EH (cell line): ENCODE results near the gene GH1.
"Not testable (repeated sequence)": the region's sequence is repeated elsewhere in the genome, so short reads cannot be mapped to it uniquely, and the experiment has no call there.

Experiments used
- DNase-seq: peaks from one replicate; pipeline ENCODE4 v3.0.0-alpha.2; 2015; ENCODE audit warnings: low read depth

Gene GH1

GRCh38 chr17:63926164-63926563 is 7.5 kb upstream of the GH1 start:
- DNase-seq, result no peak

DNA sequence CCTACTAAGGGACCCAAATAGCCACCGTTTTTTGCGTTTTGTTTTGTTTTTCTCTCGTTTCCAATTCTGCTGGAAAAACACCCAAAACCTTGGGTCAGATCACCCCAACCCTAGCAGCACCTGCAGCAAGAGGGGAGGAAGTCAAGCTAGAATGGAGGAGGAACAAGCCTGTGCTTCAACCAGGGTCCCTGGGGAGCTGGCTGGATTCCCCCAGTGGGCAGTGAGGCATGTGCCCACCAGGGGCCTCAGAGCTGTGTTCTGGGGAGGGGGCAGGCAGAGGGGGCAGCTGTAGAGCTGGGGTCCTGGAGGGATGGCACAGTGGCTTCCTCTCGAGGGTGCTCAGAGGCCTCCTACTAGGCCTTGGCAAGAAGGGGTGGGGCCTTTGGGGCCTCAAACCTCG is 7.0 kb upstream of the GH1 start:
- DNase-seq, result no peak

DNA sequence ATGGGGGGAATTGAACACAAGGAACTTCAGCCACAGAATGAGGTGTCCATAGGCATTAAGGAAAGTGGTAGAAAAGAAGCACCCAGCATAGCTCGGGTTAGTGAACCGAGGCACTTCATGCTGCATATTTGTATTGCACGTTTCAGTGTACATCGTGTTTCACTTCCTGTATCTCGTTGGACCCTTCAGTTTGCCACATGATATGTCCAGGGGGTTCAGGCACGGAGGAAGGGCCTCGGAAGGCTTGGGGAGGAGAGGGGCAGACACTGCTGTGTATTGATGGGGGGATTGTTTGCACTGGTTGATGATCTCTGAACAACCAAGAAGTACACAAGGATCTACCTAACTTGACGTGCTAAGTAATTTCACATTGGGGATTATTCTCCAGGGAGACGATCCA is 3.8 kb upstream of the GH1 start:
- DNase-seq, result not testable (repeated sequence)

DNA sequence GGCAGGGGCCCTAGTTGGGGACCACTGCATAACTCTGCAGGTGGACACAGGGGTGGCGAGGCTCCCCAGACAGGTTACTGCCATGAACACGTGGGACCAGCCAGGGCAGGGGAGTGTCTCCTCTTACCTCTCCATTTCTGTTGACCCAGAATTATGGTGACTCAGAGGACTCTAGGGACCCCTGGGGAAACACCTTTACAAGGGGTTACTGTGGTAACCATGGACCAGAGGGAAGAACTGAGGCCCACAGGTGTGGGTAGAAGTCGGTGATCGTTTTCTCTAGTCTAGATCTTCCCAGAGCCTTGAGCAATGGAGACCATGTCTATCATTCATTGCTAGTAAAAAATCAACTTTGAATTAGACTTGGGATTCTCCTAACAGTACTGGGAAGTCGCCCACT is 2.1 kb upstream of the GH1 start:
- not testable (repeated sequence) for DNase-seq

- not testable (repeated sequence) for DNase-seq
These were observed 1.4 kb upstream of the GH1 start for GRCh38 chr17:63920050-63920449.

GRCh38 chr17:63919311-63919723 is 678 bp upstream of the GH1 start:
- DNase-seq, result peak; percentile 66

DNA sequence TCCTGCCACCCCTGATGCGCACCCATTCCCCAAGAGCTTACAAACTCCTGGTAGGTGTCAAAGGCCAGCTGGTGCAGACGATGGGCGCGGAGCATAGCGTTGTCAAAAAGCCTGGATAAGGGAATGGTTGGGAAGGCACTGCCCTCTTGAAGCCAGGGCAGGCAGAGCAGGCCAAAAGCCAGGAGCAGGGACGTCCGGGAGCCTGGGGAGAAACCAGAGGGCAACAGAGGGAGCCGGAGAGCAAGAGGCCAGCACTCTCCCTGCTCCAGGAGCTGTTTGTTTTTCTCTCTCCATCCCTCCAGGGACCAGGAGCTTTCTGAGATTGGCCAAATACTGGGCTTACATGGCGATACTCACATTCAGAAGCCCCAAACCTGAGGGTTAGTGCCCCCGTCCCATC is 334 bp downstream of the GH1 start:
- no peak for DNase-seq

DNA sequence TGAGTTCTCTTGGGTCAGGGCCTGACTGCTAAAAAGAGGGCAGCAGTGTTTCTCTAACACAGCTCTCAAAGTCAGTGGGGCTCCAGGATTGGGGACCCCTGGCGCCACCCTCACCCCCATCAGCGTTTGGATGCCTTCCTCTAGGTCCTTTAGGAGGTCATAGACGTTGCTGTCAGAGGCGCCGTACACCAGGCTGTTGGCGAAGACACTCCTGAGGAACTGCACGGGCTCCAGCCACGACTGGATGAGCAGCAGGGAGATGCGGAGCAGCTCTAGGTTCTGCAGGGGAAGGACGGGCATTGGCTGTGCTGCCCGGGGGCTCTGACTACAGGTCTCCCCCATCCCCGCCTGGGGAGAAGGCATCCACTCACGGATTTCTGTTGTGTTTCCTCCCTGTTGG is 993 bp downstream of the GH1 start:
- DNase-seq, result no peak

GRCh38 chr17:63917206-63917605 is 1.4 kb downstream of the GH1 start:
- DNase-seq, result not testable (repeated sequence)

DNA sequence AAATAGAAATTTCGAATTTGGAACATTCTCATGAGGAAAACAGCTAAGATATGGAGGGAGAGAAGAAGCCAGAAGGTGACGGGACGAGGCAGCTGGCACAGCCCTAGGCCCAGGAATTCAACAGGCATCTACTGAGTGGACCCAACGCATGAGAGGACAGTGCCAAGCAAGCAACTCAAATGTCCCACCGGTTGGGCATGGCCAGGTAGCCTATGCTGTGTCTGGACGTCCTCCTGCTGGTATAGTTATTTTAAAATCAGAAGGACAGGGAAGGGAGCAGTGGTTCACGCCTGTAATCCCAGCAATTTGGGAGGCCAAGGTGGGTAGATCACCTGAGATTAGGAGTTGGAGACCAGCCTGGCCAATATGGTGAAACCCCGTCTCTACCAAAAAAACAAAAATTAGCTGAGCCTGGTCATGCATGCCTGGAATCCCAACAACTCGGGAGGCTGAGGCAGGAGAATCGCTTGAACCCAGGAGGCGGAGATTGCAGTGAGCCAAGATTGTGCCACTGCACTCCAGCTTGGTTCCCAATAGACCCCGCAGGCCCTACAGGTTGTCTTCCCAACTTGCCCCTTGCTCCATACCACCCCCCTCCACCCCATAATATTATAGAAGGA is 2.0 kb downstream of the GH1 start:
- no peak for DNase-seq

DNA sequence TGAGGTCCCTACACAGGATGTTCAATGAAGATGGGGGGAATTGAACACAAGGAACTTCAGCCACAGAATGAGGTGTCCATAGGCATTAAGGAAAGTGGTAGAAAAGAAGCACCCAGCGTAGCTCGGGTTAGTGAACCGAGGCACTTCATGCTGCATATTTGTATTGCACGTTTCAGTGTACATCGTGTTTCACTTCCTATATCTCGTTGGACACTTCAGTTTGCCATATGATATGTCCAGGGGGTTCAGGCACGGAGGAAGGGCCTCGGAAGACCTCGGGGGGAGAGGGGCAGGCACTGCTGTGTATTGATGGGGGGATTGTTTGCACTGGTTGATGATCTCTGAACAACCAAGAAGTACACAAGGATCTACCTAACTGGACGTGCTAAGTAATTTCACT is 2.9 kb downstream of the GH1 start:
- not testable (repeated sequence) for DNase-seq

DNA sequence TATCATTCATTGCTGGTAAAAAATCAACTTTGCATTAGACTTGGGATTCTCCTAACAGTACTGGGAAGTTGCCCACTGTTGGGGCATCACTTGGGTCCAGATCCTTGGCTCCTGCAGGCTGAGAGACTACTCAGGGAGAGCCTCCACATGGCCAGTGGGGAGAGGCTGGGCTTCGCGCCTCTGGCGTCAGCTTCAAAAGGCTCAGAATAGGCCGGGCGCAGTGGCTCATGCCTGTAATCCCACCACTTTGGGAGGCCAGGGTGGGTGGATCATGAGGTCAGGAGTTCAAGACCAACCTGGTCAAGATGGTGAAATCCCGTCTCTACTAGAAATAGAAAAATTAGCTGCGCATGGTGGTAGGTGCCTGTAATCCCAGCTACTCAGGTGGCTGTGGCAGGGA is 4.2 kb downstream of the GH1 start:
- DNase-seq, result no peak

DNA sequence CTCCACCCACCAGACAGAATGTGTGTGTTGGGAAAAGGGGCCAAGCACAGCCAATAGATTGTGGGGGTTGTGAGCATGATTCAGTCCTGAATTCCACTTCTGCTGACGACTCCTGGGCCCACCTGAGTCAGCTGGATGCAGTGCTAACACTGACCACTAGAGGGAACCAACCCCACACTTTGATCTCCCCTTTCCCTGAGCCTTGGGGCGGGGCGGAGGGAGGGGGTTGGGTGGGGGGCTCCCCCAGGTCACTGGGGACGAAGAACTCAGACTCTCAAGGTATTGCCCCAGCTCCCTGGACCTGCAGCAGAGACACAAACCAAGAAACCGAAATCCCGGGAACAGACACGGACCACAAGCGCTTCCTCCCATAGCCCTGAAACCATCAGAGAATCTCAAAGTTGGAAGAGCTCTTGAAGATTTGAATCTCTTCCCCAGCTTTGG is 7.0 kb downstream of the GH1 start:
- DNase-seq, result peak; percentile 46

DNA sequence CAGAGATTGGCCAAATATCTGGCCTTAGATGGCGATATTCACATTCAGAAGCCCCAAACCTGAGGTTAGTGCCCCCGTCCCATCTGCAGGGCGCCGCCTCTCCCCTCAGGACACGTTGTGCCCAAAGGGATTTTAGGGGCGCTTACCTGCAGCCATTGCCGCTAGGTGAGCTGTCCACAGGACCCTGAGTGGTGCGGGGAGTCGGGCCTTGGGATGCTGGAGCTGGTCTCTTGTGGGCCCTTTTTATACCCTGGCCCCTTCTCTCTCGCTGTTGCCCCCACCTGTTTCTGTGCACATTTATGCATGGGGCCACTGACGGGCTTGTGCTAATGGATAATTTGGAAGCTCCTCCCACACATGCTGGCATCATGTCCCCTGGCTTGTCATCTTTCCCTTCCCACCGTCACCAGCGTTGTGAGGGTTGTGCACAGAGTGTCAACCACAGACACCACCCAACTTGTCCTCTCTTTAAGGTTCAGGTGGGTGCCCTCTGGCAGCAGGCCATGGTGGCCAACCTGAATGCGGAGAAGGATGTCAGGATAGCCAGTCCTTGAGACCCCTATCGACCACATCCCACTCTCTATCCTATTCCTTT is 7.5 kb downstream of the GH1 start, which contains the start of gene CSHL1:
Gene CSHL1, minus strand, starts transcription at position 218 of the 595 bp plus-strand sequence. Its CDS starts 62 bp downstream, at position 156.
- DNase-seq, result no peak

DNA sequence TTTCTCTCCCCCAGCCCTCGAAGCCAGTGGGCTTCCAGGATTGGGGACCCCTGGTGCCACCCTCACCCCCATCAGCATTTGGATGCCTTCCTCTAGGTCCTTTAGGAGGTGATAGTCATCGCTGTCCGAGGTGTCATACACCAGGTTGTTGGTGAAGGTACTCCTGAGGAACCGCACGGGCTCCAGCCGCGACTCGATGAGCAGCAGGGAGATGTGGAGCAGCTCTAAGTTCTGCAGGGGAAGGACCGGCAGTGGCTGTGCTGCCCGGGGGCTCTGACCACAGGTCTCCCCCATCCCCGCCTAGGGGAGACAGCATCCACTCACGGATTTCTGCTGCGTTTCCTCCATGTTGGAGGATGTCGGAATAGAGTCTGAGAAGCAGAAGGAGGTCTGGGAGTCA is 8.5 kb downstream of the GH1 start:
- DNase-seq, result no peak

DNA sequence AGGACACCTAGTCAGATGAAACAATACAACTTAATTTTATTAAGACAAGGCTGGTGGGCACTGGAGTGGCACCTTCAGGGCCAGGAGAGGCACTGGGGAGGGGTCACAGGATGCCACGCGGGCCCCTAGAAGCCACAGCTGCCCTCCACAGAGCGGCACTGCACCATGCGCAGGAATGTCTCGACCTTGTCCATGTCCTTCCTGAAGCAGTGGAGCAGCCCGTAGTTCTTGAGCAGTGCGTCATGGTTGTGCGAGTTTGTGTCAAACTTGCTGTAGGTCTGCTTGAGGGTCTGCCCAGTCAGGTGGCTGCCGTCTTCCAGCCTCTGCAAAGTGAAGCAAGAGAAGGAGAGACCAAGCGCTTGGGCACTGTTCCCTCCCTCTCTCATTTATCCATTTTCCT is 9.1 kb downstream of the GH1 start:
- not testable (repeated sequence) for DNase-seq

DNA sequence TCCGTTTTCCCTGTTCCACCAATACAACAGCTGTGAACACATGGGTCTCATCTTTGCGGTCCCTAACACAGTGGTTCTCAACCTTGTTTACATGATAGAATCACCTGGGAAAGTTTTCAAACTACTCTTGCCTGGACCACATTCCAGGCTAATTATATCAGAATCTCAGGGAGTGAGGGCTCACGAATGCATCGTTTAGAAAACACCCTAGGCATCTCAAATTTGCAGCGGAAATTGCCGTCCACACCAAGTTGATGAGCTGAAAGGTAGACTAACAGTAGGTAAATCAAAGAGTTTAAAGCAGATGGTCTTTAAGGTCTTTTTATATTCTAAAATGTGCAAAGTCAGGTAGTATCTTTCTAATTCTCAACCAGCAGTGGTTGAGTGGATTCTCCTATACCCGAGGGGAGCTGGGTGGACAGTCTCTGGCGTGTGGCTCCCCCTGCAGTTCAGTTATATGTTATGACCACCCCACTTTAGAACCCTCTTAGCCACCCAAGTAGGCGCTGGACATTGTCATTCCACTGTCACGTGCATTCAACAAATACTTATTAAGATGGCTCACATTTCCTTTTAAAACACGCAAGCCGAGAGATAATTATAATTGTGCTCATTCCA is 11.4 kb downstream of the GH1 start:
- peak; percentile 21 for DNase-seq

DNA sequence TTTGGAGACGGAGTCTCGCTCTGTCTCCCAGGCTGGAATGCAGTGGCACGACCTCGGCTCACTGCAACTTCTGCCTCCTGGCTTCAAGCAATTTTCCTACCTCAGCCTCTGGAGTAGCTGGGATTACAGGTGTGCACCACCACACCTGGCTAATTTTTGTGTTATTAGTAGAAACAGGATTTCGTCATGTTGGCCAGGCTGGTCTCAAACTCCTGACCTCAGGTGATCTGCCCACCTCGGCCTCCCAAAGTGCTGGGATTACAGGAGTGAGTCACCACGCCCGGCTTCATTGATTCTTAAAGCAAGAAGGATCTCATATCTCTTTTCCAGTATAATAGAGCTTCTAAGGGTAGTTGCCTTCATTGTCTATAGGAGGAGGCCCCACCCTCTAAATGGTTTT is 13.8 kb downstream of the GH1 start:
- not testable (repeated sequence) for DNase-seq

GRCh38 chr17:63903787-63904201 is 14.8 kb downstream of the GH1 start:
- DNase-seq, result not testable (repeated sequence)

- DNase-seq, result not testable (repeated sequence)
These were observed 16.7 kb downstream of the GH1 start for GRCh38 chr17:63901971-63902370.

DNA sequence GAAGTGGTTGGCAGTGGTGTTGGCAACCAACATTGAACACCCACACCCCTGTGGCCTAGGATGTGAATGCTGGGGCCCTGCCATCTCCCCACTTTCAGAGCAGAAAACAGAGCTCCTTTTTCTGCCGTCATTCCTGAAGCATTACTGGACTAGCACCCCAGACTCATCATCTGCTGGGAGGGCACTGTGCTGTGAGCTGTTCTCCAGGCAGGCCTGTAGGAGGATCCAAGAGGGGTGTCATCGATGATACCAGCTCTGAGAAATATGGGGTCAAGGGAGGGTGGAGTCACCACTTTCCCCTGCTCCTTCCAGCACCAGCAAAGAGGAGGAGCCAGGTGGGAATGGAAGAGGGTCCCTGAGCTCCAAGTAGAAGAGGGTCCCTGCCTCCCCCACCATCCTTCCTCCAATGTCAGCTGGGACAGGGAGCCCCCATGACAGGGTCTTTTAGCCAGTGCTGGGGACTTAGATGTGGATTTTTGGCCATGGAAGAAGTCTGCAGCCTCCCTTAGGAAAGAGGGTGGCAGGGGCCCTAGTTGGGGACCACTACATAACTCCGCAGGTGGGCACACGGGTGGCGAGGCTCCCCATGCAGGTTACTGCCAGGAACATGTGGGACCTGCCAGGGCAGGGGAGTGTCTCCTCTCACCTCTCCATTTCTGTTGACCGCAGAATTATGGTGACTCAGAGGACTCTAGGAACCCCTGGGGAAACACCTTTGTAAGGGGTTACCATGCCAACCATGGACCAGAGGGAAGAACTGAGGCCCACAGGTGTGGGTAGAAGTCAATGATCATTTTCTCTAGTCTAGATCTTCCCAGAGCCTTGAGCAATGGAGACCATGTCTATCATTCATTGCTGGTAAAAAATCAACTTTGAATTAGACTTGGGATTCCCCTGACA is 19.5 kb downstream of the GH1 start:
- not testable (repeated sequence) for DNase-seq
